H1 (cell line): ENCODE data around the gene SCARF1. TPM values are rescaled to one million over a fixed set of nuclear protein-coding genes. Genes with fewer than 3 reads are reported as not detected.

Source experiments
- CTCF ChIA-PET: fragments of 300-600 bp; sonication (Branson Sonifier 250); formaldehyde crosslinking; loops from one replicate; lab custom pipeline; 2021; ENCODE audit not compliant: partially characterized antibody; lab: Charles Lee
- POLR2A ChIA-PET: fragments of 300-600 bp; sonication (Branson Sonifier 250); formaldehyde crosslinking; loops from one replicate; lab custom pipeline; 2021; ENCODE audit warnings: inconsistent platforms; ENCODE audit not compliant: partially characterized antibody; lab: Charles Lee
- DNase-seq, 2 experiments: peaks; one replicate each; pipeline versions ENCODE4 v3.0.0 to v3.0.0-alpha.2; 2010 to 2022; ENCODE audit warnings: low spot score in 2 of 2, low read depth in 1 of 2, mixed read lengths in 1 of 2
- FAIRE-seq: peaks from 2 replicates; lab custom pipeline; 2011; peaks lifted over from hg19 to GRCh38; lab: Jason Lieb, UNC
- H2AFZ ChIP-seq: 2 replicates; pipeline ENCODE4 v1.8.1; 2012; ENCODE audit warnings: low read length, inconsistent platforms
- H2AK5ac ChIP-seq: 2 replicates; pipeline ENCODE4 v1.6.1; 2013; ENCODE audit warnings: low read depth, low read length
- H2BK120ac ChIP-seq: replicated peaks from 2 replicates; pipeline ENCODE3; 2013; ENCODE audit warnings: low read depth, low read length, inconsistent platforms
- H2BK12ac ChIP-seq: 2 replicates; pipeline ENCODE4 v1.6.1; 2013; ENCODE audit warnings: low read depth, low read length
- H2BK15ac ChIP-seq: 2 replicates; pipeline ENCODE4 v1.6.1; 2013; ENCODE audit warnings: low read length
- H2BK20ac ChIP-seq: 2 replicates; pipeline ENCODE4 v1.6.1; 2013; ENCODE audit warnings: low read length
- H2BK5ac ChIP-seq: 2 replicates; pipeline ENCODE4 v1.6.1; 2013; ENCODE audit warnings: low read depth, low read length
- H3K14ac ChIP-seq: 2 replicates; pipeline ENCODE4 v1.6.1; 2013; ENCODE audit warnings: inconsistent platforms; ENCODE audit not compliant: insufficient read length
- H3K18ac ChIP-seq: 2 replicates; pipeline ENCODE4 v1.6.1; 2013; ENCODE audit warnings: low read length; ENCODE audit errors: extremely low read depth
- H3K23ac ChIP-seq: 2 replicates; pipeline ENCODE4 v1.6.1; 2013; ENCODE audit warnings: inconsistent platforms; ENCODE audit not compliant: insufficient read length
- H3K23me2 ChIP-seq: 2 replicates; pipeline ENCODE4 v1.6.1; 2013; ENCODE audit warnings: low read depth, low read length
- H3K27ac ChIP-seq: 2 replicates; pipeline ENCODE4 v1.6.1; 2011; ENCODE audit warnings: low read depth, low read length, inconsistent platforms
- H3K27me3 ChIP-seq, 4 experiments: replicated peaks in 1 of 4; 1 replicate in 1 of 4; 2 replicates in 3 of 4; pipeline versions ENCODE4 v1.6.1 to v1.8.1; 2011 to 2013; ENCODE audit warnings: low read length in 3 of 4, mild to moderate bottlenecking in 3 of 4, inconsistent platforms in 2 of 4, mixed read lengths in 2 of 4, moderate library complexity in 1 of 4; ENCODE audit not compliant: control insufficient read depth in 3 of 4, insufficient read depth in 3 of 4; ENCODE audit errors: extremely low read depth in 1 of 4
- H3K36me3 ChIP-seq, 4 experiments: 2 replicates each; pipeline versions ENCODE4 v1.6.1 to v1.8.1; 2011 to 2013; ENCODE audit warnings: mild to moderate bottlenecking in 4 of 4, low read length in 3 of 4, moderate library complexity in 2 of 4, control low read depth in 1 of 4, inconsistent platforms in 1 of 4; ENCODE audit not compliant: insufficient read depth in 4 of 4, control insufficient read depth in 2 of 4
- H3K4ac ChIP-seq: replicated peaks from 2 replicates; pipeline ENCODE3; 2013; ENCODE audit warnings: low read length, low read depth, mixed read lengths, inconsistent platforms; ENCODE audit not compliant: insufficient read length
- H3K4me1 ChIP-seq, 4 experiments: replicated peaks in 1 of 4; 1 replicate in 1 of 4; 2 replicates in 3 of 4; pipeline versions ENCODE4 v1.6.1 to v1.8.1; 2011 to 2013; ENCODE audit warnings: low read length in 3 of 4, inconsistent platforms in 2 of 4, mixed read lengths in 1 of 4; ENCODE audit not compliant: insufficient read depth in 4 of 4, control insufficient read depth in 3 of 4
- H3K4me2 ChIP-seq, 2 experiments: 2 replicates each; pipeline versions ENCODE4 v1.6.1 to v1.8.1; 2011 to 2013; ENCODE audit warnings: low read depth in 2 of 2, low read length in 2 of 2, control low read depth in 1 of 2, inconsistent platforms in 1 of 2, mild to moderate bottlenecking in 1 of 2; ENCODE audit not compliant: insufficient read depth in 1 of 2
- H3K4me3 ChIP-seq, 4 experiments: fragments of 200-600, 300-600 bp in 1 of 4; sonication (generic), shearing (Covaris generic), sonication (Bioruptor Twin) in 1 of 4; 2 replicates each; pipeline versions ENCODE4 v1.5.1 to v1.8.1; 2011 to 2016; ENCODE audit warnings: low read length in 4 of 4, low read depth in 3 of 4, control low read depth in 2 of 4, inconsistent platforms in 2 of 4, mild to moderate bottlenecking in 2 of 4, mixed read lengths in 1 of 4, moderate library complexity in 1 of 4; ENCODE audit not compliant: insufficient read depth in 2 of 4; ENCODE audit errors: extremely low read depth in 1 of 4
- H3K56ac ChIP-seq: replicated peaks from 2 replicates; pipeline ENCODE3; 2013; ENCODE audit warnings: low read depth, mild to moderate bottlenecking, mixed read lengths, low read length, inconsistent platforms; ENCODE audit not compliant: insufficient read length
- H3K79me1 ChIP-seq: 2 replicates; pipeline ENCODE4 v1.6.1; 2013; ENCODE audit warnings: low read depth, low read length, control low read depth
- H3K79me2 ChIP-seq, 2 experiments: 2 replicates each; pipeline versions ENCODE4 v1.6.1 to v1.8.1; 2012 to 2013; ENCODE audit warnings: low read length in 2 of 2, mild to moderate bottlenecking in 2 of 2, inconsistent platforms in 1 of 2; ENCODE audit not compliant: insufficient read depth in 2 of 2, control insufficient read depth in 1 of 2
- H3K9ac ChIP-seq, 4 experiments: replicated peaks in 1 of 4; 1 replicate in 1 of 4; 2 replicates in 3 of 4; pipeline versions ENCODE4 v1.6.1 to v1.8.1; 2011 to 2013; ENCODE audit warnings: low read depth in 3 of 4, low read length in 3 of 4, control low read depth in 2 of 4, mild to moderate bottlenecking in 2 of 4, moderate library complexity in 2 of 4, inconsistent platforms in 1 of 4; ENCODE audit errors: extremely low read depth in 1 of 4
- H3K9me3 ChIP-seq, 2 experiments: 2 replicates each; pipeline versions ENCODE4 v1.6.1 to v1.8.1; 2012 to 2013; ENCODE audit warnings: mild to moderate bottlenecking in 2 of 2, moderate library complexity in 2 of 2, control low read depth in 1 of 2, inconsistent platforms in 1 of 2, low read depth in 1 of 2, low read length in 1 of 2, mixed read lengths in 1 of 2; ENCODE audit not compliant: insufficient read depth in 2 of 2
- H4K20me1 ChIP-seq, 2 experiments: replicated peaks in 1 of 2; 2 replicates each; pipeline versions ENCODE3 to v1.8.1; 2011 to 2013; ENCODE audit warnings: inconsistent platforms in 2 of 2, low read length in 2 of 2, mild to moderate bottlenecking in 1 of 2; ENCODE audit not compliant: insufficient read depth in 2 of 2, control insufficient read depth in 1 of 2
- H4K5ac ChIP-seq: 2 replicates; pipeline ENCODE4 v1.6.1; 2013; ENCODE audit warnings: low read length, low read depth, mixed read lengths, inconsistent platforms; ENCODE audit not compliant: insufficient read length
- H4K8ac ChIP-seq: 2 replicates; pipeline ENCODE4 v1.8.0; 2013; ENCODE audit warnings: mild to moderate bottlenecking, moderate library complexity, low read length, inconsistent platforms; ENCODE audit not compliant: insufficient read depth; ENCODE audit errors: extremely low read depth
- H4K91ac ChIP-seq: replicated peaks from 2 replicates; pipeline ENCODE3; 2013; ENCODE audit warnings: low read length, mixed read lengths, inconsistent platforms; ENCODE audit not compliant: insufficient read length
- BACH1 ChIP-seq: IDR thresholded peaks from 2 replicates; pipeline ENCODE4 v1.6.1; 2012; ENCODE audit warnings: low read length, improper control_type of control experiment
- BCL11A ChIP-seq, 2 experiments: IDR thresholded peaks; one replicate each; pipeline ENCODE4 v1.6.1; 2011; ENCODE audit warnings: low read depth in 2 of 2, low read length in 2 of 2, mild to moderate bottlenecking in 2 of 2
- CBX5 ChIP-seq: fragments of 300-800, 300-1000 bp; sonication (generic); IDR thresholded peaks from 2 replicates; pipeline ENCODE4 v1.7.1; 2016; ENCODE audit warnings: antibody characterized with exemption, low read length, low read depth
- EP300 ChIP-seq, 2 experiments: IDR thresholded peaks; 1 replicate in 1 of 2; 2 replicates in 1 of 2; pipeline ENCODE4 v1.6.1; 2011 to 2012; ENCODE audit warnings: low read depth in 2 of 2, low read length in 2 of 2, mild to moderate bottlenecking in 2 of 2, borderline replicate concordance in 1 of 2, inconsistent platforms in 1 of 2, moderate library complexity in 1 of 2
- RBBP5 ChIP-seq: IDR thresholded peaks from 2 replicates; pipeline ENCODE4 v1.7.1; 2012; ENCODE audit warnings: low read depth, mild to moderate bottlenecking, inconsistent platforms, low read length, moderate library complexity, borderline replicate concordance
- RFX5 ChIP-seq: IDR thresholded peaks from 2 replicates; pipeline ENCODE4 v1.6.1; 2011; ENCODE audit warnings: low read depth, low read length, improper control_type of control experiment, borderline replicate concordance
- WGBS, 2 experiments: shearing (Covaris generic) in 1 of 2; methylation state at CpG; one replicate each; pipeline versions ENCODE4 v1.1.6 to v1.1.7; 2013 to 2015; ENCODE audit warnings: low lambda C conversion rate in 2 of 2, mixed read lengths in 2 of 2, inconsistent platforms in 1 of 2, low coverage in 1 of 2, missing lambda C conversion rate in 1 of 2; ENCODE audit not compliant: insufficient replicate concordance in 2 of 2, insufficient coverage in 1 of 2, insufficient read length in 1 of 2; ENCODE audit errors: extremely low coverage in 1 of 2, missing lambda C conversion rate in 1 of 2; 5-methylcytosine and 5-hydroxymethylcytosine counted together
- polyA plus RNA-seq, 7 experiments: library from polyadenylated mRNA; depleted of rRNA in 3 of 7; stranded (reverse) in 5 of 7; unstranded in 2 of 7; fragments of >200 nt in 5 of 7; fragments of 200-250 nt in 2 of 7; gene quantifications; 1 replicate in 5 of 7; 2 replicates in 1 of 7; 4 replicates in 1 of 7; pipeline versions ENCODE4 v1.2.1 to v1.2.3, GENCODE V29; 2011 to 2013; ENCODE audit warnings: missing spikeins in 2 of 7, mixed read lengths in 2 of 7
- total RNA-seq: library from RNA; stranded (reverse); fragmentation: NEBNext Ultra II Directional; extraction: Animal tissue kit (Norgen Biotek cat#: 25700); gene quantifications from 2 replicates; pipeline ENCODE4 v1.2.1, GENCODE V29; 2021

SCARF1 gene
- total and polyA plus RNA-seq, 2 of the 8 experiments (the other 6 are each of a cell fraction or from before 2014, with no cell fraction given) = 1.1 to 1.6 TPM

DNA sequence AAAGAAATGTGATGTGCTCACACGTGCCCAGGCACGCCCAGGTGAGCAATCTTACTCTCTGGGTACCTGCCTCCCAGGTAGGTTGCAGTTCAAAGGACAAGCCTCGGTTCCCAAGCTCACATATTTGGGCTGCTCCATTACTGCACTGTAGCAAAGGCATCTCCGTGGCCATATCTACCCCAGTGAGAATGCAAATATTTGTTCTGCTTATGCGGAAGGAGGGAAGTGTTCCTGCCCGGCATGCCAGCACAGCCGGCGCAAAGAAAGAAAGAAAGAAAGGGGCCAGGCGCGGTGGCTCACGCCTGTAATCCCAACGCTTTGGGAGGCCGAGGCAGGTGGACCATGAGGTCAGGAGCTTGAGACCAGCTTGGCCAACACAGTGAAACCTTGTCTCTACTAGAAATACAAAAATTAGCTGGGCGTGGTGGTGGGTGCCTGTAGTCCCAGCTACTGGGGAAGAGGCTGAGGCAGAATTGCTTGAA, 47.6 kb downstream of the SCARF1 start:
- H3K9ac ChIP-seq = no peak overlapping the region
- H3K4me1 ChIP-seq = peaks cover 0 to 5% (median 0%) of the 10 kb centered on the region in 4 experiments; a peak in 3 of 7 replicates
- H4K91ac ChIP-seq = peak overlapping the region; percentile 74
- H3K56ac ChIP-seq = no peak overlapping the region
- H3K27ac ChIP-seq = no peak overlapping the region
- H3K36me3 ChIP-seq = no peaks in the 10 kb centered on the region
- no peak overlapping the region for H2BK15ac ChIP-seq
- H3K4ac ChIP-seq = no peak overlapping the region
- H2BK5ac ChIP-seq = no peak overlapping the region
- no peaks in the 10 kb centered on the region for H3K79me1 ChIP-seq
- no peak overlapping the region for H4K5ac ChIP-seq
- ChIA-PET POLR2A (interaction anchor here (0.9 to 1.0 kb wide), 3 partner anchors 12 to 43 kb away, joined by 3 read pairs; partner anchors contain the start of gene SLC43A2), CTCF (interaction anchor here (1.6 kb wide), 1 partner anchor 33 kb away, joined by 8 read pairs; no protein-coding TSS in a partner anchor)
- no peak overlapping the region for H2BK20ac ChIP-seq
- no peak overlapping the region for H2AFZ ChIP-seq
- no peak for TF ChIP-seq RBBP5
- no peak for TF ChIP-seq RFX5
- TF ChIP-seq CBX5 = no peak
- no peak for TF ChIP-seq EP300 (IDR thresholded peaks at IDR 0.05; ENCODE audit: borderline replicate concordance in 1 of 2, low read depth in 2 of 2, low read length in 2 of 2)
- no peak for TF ChIP-seq BCL11A (IDR thresholded peaks at IDR 0.05; ENCODE audit: low read depth in 2 of 2, low read length in 2 of 2)
- TF ChIP-seq BACH1 = no peak
- no peaks in the 10 kb centered on the region for H3K27me3 ChIP-seq
- no peak overlapping the region for H3K23ac ChIP-seq
- no peaks in the 10 kb centered on the region for H3K79me2 ChIP-seq
- peaks cover 5 to 10% of the 10 kb centered on the region in 2 experiments; a peak in 2 of 4 replicates for H3K9me3 ChIP-seq
- H3K14ac ChIP-seq = no peak overlapping the region
- H3K4me2 ChIP-seq = no peak overlapping the region
- peak overlapping the region; percentile 60; the same call in 1 of the 2 replicates for H3K18ac ChIP-seq
- 84% methylated on average over 12 of the region's 14 CpGs; no CpG with 5 or more reads in 1 of the 2 experiments for WGBS, 2 experiments
- H2BK12ac ChIP-seq = no peak overlapping the region
- H2AK5ac ChIP-seq = no peak overlapping the region
- H4K8ac ChIP-seq = no peak overlapping the region
- no peaks in the 10 kb centered on the region for H3K23me2 ChIP-seq
- H3K4me3 ChIP-seq = no peak overlapping the region
- H4K20me1 ChIP-seq = no peaks in the 10 kb centered on the region
- DNase-seq (no peak), FAIRE-seq (no peak)
- no peak overlapping the region for H2BK120ac ChIP-seq
